Cardiac septum (tissue), 1 donor: Measurements from ENCODE around the gene CEACAM20. TPM values are rescaled to one million over a fixed set of nuclear protein-coding genes. Genes with fewer than 3 reads are reported as not detected.
"Not testable (repeated sequence)": the region's sequence is repeated elsewhere in the genome, so short reads cannot be mapped to it uniquely, and the experiment has no call there.

ENCODE experiments used
- DNase-seq: peaks from one replicate; pipeline ENCODE4 v3.0.0-alpha.2; 2020; ENCODE audit warnings: low spot score
- intact Hi-C: fragments of 100-400 bp; cut with DNase I; formaldehyde crosslinking; loops from one replicate; pipeline ENCODE4 v1.14.0; 2022
- long read RNA-seq: library from polyadenylated mRNA; unstranded; transcript quantifications from one replicate; pipeline ENCODE4 v2.0.0, GENCODE V29; 2021
- total RNA-seq: library from RNA; stranded (reverse); fragmentation: NEBNext Ultra II Directional; extraction: Animal tissue kit (Norgen Biotek cat#: 25700); gene quantifications from one replicate; pipeline ENCODE4 v1.2.1, GENCODE V29; 2021
- donor health status: DM: no; HTN: no; CAD: no.

Gene CEACAM20
- not detected for total RNA-seq
- long read RNA-seq: 0 reads

DNA sequence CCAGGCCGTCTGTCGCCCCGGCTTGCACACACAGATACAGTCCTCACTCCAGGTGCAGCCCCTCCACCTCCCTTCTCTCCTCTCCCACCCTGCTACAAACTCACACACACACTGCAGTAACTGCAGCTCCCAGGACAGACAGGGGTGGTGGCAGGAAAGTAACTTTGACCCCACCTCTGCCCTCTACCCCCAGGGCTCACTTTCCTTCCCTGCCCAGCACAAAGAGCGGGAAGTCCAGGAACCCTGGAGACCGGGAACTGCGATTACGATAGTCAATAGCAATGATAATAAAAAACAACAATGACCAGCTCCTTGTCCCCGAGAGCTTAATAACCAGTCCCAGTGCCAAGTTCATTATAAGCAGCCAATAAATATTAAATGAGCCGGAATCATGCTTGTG, at the start of gene CEACAM20:
Gene CEACAM20 (minus strand): TSS at position 140 of the 400 bp plus-strand sequence. CDS start 166 bp downstream, outside the sequence.
- DNase-seq: no peak
- intact Hi-C loops: no loop called here

DNA sequence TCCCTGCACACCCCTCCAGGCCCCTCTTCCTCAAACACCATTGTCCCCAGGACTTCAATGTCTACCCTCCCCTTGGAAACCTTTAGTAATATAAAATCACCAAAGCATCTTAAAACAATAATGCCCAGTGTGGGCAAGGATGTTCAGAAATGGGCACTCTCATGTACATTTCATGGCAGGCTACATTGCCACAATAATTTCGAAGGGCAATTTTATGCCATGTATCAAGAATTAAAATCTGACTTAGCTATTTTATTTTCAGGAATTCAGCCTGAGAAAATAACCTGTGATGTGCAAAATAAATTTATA, 48.0 kb upstream of the CEACAM20 start:
- intact Hi-C loops: no loop called here

DNA sequence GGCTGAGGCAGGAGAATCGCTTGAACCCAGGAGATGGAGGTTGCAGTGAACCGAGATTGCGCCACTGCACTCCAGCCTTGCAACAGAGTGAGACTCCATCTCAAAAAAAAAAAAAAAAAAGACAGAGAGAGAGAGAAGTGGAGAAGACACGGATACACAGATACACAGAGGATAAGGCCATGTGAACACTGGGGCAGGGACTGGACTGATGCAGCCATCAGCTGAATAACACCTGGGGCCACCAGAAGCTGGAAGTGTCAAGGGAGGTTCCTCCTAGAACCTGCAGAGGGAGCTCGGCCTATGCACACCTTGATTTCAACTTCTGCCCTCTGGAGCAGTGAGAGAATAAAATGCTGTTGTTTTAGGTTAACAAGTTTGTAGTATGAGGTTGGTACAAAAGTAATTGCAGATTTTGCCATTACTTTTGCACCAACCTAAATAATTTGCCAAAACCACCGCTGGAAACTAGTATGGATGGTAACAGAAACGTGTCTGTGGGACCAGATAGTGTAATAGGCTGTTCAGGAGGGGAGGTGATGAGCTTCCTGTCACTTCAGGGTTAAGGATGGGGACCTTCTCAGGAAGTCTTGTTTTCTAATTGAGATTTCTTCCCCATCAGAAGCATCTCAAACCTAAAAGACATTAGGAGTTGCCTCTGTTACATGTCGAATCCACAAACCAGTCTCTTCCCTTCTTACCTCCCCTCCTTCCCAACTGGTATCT, 47.5 kb upstream of the CEACAM20 start:
- intact Hi-C loops: no loop called here
- DNase-seq: no peak

More for the DNA sequence above, 48.0 kb upstream of the CEACAM20 start:
- DNase-seq: no peak

DNA sequence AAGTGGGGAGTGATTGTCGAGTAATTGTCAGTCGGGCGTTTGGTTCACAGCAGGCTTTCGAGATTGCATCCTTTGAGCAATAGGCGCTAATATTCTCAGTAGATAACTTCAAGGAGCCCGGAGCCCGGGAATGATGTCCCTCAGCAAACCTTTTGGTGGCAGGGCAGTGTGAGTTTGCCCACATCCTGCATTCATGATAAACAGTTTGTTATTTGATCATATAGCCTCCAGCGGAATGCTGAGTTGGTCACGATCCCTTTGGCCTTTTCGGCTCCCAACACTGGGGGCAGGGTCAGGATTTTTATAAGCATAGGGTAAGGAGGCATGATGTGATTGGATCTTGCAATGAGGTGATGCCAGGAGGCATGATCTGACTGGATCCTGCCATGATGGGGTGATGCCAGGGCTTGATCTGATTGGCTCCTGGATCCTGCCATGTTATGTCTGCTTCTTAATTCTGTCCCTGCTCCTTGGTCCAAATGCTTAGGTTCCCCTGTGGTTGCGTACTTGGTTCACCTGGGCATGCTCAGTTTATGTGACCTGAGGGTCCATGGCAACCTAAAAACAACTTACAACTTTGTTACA, 45.7 kb upstream of the CEACAM20 start:
- DNase-seq: no peak
- intact Hi-C loops: no loop called here

DNA sequence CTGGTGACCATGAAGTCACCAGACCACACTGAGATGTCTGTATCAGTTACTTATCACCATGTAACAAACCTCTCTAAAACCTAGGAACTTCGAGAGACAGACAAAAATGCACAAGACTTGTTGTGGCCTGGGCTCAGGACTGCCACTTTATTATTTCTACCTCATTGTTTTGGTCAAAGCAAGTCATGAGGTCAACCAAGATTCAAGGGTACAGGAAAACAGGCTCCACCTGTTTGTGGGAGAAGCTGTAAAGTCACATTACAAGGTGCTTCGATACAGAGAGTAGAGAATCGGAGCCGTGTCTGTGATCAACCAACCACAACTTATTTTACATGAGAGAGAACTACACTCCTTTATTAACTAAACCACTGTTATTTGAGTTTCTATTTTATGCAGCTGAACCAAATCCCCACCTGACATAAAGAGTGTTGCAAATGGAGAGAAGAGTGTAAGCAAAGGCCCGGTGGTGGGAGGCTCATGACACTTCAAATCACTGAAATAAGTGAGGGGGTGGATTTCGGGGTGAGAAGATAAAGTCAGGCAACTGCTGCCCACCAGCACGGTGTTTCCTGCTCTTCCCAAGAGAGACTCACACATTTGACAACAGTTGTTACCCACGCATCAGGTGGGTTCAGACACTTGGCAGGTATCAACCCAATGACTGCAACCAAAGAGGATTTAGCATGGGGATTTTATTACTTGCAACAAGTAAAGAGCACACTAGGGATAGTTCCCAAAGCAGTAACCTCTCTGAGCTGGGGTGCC, 44.9 kb upstream of the CEACAM20 start:
- DNase-seq: no peak
- intact Hi-C loops: no loop called here

DNA sequence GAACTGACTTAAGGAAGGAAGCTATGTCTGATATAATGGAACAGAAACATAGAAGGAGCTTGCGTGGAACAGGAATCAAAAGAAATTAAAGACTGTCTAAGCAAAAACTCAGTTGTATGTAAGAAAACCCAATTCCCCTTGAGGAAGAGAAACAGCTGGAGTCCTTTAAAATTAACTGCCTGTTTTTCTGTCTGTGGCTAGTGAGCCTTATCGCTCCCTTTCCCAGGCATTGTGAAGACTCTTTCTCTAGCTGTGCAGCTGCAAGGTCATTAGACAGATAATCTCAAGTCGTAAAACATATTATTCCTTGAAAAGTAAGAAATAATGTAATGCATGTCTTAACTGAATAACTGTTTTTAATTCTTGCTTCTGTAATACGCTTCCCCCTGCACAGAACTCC, 44.2 kb upstream of the CEACAM20 start:
- intact Hi-C loops: no loop called here
- no peak for DNase-seq

DNA sequence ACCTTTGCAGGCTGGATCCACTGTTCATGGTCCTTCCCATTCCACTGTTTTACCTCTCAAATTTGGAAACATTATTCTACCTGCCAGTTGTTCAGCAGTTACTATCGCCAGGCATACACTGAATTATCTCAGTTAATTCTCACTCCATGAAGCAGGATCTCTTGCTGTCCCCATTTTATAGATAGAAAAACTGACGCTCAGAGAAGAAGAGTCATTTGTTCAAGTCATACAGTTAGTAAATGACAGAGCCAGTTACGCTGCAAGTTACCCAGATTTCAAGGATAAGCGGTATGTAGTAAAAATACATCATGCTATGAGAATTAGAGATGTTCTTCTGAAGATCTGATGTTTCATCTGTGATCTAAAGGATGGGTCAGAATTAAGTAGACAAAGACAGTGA, 43.7 kb upstream of the CEACAM20 start:
- intact Hi-C loops: no loop called here
- DNase-seq: no peak

DNA sequence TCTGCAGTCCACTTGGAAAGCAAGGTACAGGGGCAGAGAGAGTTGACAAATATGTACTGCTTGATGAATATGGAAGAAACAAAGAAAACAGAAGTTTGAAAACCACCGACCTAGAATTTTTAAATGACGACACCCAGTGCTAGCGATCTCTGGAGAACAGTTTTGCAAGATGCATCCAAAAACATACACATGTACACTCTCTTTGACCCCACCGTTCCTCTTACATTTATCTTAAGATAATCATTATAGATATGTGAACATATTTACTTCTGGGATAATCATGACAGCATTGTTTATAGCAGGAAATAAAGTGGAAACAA, 43.1 kb upstream of the CEACAM20 start:
- intact Hi-C loops: no loop called here
- DNase-seq: no peak

DNA sequence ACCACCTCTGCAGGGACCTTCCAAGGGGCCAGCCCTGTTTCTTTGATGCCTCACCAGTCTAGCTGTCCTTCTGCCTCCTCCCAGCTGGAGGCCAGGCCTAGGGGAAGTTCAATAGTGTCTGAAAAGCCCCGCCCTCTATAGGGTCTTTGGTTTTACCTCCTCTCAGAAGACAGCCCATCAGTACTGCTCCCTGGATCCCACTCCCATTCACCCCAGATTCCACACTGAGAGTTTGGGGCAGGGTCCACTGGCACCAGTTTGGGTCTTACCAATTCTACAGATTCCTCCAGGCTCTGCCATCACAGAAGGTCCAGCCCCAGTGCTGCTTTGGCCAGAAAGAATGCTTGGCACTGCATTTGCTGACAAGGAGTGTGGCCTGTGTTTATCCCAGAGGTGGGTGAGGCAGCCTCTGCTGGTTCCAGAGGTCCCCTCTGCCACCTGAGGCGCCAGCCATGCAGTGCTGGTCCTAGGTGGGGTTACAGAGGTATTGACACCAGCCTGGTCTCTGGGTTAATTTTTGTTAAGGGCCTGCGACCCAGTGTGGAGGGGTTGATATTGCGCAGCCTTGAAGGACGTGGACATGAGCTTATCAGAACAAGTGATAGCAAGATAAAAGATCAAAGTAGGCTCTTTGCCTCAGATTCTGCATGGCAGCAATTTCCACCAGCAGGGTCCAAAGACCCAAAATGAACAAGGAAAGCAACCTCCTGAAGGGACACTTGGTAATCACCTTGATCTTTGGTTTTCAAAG, 42.5 kb upstream of the CEACAM20 start:
- intact Hi-C loops: loop anchor here (2.0 kb wide), 1 partner anchor 85 kb away; no protein-coding TSS in a partner anchor
- no peak for DNase-seq

DNA sequence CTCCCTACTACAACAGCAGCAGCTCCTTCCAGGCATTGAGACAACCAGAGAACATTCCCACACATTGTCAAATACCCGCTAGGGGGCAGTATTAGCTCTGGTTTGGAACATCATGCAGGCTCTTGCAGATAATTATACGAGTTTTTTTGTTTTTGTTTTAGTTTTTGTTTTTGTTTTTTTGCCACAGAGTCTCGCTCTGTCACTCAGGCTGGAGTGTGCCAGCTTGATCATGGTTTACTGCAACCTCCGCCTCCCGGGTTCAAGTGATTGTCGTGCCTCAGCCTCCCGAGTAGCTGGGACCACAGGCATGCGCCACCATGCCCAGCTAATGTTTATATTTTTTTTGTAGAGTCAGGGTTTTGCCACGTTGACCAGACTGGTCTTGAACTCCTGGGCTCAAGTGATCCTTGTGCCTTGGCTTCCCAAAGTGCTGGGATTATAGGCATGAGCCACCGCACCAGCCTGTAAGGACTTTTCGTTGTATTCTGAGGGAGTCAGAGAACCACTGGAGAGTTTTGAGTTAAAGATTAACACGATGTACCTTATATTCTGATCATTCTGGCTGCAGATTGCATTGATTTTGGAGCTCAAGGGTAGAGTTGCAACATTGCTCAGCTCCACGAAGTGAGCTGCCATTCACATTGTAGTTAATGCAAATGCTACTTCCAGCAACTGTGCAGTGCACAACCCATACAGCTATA, 41.7 kb upstream of the CEACAM20 start:
- intact Hi-C loops: loop anchor here (2.0 kb wide), 1 partner anchor 86 kb away; no protein-coding TSS in a partner anchor
- no peak for DNase-seq

DNA sequence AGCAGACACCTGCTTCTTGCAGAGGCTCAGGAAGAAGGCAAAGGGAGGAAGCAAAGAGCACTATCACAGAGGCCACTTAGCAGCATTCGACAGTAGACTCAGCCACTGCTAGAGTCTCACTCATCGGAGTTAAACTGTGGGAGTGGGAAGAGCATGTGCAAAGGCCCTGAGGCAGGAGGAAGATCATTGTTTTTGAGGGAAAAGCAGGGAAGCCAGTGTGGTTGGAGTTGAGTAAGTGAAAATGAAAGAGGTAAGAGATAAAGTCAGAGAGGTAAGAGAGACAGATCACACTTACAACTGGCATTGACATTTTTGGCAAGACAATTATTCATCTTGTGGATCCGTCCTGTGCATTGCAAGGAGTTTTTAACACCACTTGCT, 41.1 kb upstream of the CEACAM20 start:
- no peak for DNase-seq
- intact Hi-C loops: loop anchor here (2.0 kb wide), 1 partner anchor 86 kb away; no protein-coding TSS in a partner anchor

DNA sequence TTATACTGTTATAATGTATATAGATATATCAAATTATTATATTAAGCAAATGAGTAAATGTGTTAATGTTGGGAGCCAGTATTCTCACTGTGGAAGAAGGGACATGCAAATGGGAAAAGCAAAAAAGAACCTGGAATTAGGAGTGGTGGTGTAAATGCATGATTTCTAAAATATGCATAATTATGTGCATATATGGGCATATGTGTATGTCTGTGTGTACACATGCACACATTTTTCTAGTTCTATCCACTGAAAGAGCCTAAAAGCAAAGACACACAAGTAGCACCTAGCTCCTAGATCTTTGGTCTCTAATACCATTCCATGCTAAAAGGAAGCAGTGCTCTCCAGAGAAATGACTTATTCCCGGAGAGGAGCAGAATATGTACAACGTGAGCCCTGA, 38.3 kb upstream of the CEACAM20 start:
- intact Hi-C loops: no loop called here
- DNase-seq: no peak

DNA sequence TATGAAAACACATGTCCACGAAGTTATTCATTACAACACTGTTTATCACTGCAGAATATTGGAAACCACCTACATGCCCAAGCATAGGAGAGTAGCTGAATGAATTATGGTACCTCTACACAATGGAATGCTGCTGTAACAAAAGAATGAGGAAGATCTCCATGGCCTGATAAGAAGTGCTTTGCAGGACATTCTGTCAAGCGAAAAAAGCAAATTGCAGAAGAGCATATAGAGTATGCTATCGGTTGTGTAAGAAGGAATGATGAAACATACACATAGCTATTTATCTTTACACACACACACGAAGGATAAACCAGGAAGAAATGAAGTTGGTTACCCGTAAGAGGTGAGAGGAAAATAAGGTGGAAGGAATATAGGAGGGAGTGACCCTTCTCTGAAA, 37.5 kb upstream of the CEACAM20 start:
- DNase-seq: no peak
- intact Hi-C loops: no loop called here

DNA sequence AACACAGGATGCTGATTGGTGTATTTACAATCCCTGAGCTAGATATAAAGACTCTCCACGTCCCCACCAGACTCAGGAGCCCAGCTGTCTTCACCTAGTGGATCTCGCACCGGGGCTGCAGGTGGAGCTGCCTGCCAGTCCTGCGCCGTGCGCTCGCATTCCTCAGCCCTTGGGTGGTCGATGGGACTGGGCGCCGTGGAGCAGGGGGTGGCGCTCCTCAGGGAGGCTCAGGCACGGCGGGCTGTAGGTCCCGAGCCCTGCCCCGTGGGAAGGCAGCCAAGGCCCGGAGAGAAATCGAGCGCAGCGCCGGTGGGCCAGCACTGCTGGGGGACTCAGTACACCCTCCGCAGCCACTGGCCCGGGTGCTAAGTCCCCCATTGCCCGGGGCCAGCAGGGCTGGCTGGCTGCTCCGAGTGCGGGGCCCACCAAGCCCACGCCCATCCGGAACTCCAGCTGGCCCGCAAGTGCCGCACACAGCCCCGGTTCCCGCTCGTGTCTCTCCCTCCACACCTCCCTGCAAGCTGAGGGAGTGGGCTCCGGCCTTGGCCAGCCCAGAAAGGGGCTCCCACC, 33.7 kb upstream of the CEACAM20 start:
- intact Hi-C loops, DNase-seq: not testable (repeated sequence)

DNA sequence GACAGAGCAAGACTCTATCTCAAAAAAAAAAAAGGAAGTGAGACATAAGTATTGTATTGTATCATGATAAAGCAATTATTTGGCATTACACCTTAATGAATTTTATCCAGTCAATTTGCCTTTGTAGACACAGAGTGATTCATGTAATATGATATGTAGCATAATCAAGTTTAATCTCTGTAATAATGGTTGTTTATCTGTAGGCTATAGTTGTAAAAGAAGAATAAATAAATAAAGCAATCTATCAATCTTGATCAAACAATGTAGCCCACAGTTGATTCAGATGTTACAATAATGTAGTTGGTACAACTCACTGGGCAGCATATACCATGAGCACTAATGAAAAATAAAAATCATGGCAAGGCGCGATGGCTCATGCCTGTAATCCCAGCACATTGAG, 28.5 kb upstream of the CEACAM20 start:
- DNase-seq: no peak
- intact Hi-C loops: no loop called here

DNA sequence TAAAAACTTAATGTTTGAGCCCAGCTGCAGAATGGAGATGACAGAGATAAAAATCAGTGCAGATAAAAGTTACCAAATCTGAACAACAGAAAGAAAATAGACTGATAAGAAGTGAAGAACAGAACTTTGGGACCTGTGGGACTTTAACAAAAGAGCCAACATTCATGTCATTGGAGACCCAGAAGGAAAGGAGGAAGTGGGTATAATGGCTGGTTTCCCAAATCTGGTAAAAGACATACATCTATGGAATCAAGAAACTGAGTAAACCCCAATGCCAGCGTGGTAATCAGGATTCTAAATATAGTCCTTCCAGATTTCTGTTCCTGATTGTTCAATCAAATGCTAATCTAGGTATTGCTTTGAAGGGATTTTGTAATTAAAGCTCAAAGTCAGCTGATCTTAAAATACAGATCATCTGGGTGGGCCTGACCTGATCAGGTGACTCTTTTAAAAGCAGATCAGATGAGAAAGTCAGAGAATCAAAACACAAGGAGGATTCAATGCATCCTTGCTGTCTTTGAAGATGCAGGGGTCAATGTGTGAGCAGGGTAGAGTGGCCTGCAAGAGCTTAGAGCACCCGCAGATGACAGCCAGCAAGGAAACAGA, 25.3 kb upstream of the CEACAM20 start:
- no peak for DNase-seq
- intact Hi-C loops: no loop called here

DNA sequence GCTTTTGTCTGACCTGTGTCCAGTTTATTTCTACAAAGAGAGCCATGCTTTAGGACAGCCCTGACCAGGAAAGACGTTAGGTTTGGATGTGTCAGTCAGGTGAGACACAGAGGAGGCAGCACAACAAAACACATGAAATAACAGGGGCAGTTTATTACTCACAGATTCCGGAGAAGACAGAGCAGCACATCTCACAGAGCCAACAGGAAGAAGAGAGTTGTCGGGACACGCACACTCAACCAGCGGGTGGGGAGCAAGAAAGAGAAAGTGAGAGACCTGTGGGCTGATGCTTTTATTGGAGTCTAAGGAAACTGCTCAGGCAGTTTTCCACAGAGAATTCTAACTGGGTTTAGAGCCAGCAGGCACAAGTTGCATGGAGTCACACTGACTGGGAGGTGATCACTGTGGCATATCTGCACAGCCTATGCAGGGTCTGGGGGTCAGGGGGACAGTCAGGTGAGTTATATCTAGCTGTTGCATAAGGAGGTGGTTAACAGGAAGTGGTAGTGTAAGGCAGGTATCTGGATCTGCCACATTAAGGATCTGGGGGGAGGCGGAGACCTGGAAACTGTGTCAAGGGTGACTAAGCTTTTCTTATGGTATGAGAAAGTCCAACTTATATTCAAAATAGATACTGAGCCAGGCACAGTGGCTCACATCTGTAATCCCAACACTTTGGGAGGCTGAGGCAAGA, 24.1 kb upstream of the CEACAM20 start:
- DNase-seq: no peak
- intact Hi-C loops: no loop called here

DNA sequence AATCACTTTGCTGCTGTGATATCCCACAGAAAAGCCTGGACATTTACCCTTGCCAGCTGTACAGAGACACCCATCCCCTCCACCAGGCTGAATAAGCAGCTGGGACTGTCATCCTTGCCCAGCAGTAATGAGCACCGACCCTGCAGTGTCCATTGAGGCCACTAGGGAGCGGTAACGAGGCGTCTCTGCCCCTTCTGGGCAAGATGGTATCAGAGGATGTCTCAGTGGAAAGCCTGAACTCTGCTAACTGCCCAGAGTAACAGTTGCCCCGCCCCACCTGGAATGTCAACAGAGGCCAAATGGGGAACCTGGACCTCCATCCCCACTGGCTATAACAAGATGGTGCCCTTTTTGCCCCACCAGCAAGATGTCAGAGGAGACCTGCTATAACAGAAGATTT, 22.8 kb upstream of the CEACAM20 start:
- DNase-seq: no peak
- intact Hi-C loops: no loop called here
